AG04450 (cell line): ENCODE data around the gene HIVEP2. TPM values are rescaled to one million over a fixed set of nuclear protein-coding genes. Genes with fewer than 3 reads are reported as not detected.

Experiments used
- CTCF ChIA-PET: fragments of 300-600, 350-600 bp; formaldehyde crosslinking; extraction: SDS; loops from one replicate; lab custom pipeline; 2022; ENCODE audit warnings: antibody characterized with exemption, inconsistent platforms; lab: Charles Lee
- POLR2A ChIA-PET: fragments of 350-600 bp; formaldehyde crosslinking; extraction: SDS; loops from one replicate; lab custom pipeline; 2021; ENCODE audit warnings: antibody characterized with exemption, inconsistent platforms; lab: Yijun Ruan, JAX
- DNase-seq: peaks from one replicate; pipeline ENCODE4 v3.0.0-alpha.2; 2011; ENCODE audit warnings: low read depth, low spot score
- H3K27ac ChIP-seq: one replicate; pipeline ENCODE4 v1.5.1; 2012; ENCODE audit warnings: low read depth, low read length, control low read depth
- H3K27me3 ChIP-seq: one replicate; pipeline ENCODE4 v1.6.0; 2012; ENCODE audit warnings: low read length; ENCODE audit not compliant: control insufficient read depth, insufficient read depth
- H3K4me3 ChIP-seq: 2 replicates; pipeline ENCODE4 v1.5.1; 2011; ENCODE audit warnings: mild to moderate bottlenecking, low read depth, low read length, control low read depth
- H3K9me3 ChIP-seq: 2 replicates; pipeline ENCODE4 v1.5.1; 2012; ENCODE audit warnings: low read length; ENCODE audit not compliant: control insufficient read depth, insufficient read depth
- CTCF ChIP-seq: IDR thresholded peaks from 2 replicates; pipeline ENCODE4 v1.5.1; 2011; ENCODE audit warnings: low read depth, low read length, control low read depth, inconsistent platforms
- polyA plus RNA-seq: library from polyadenylated mRNA; depleted of rRNA; stranded (reverse); fragments of >200 nt; gene quantifications from 2 replicates; pipeline ENCODE4 v1.2.3, GENCODE V29; 2011

The HIVEP2 gene
- polyA plus RNA-seq, 1 experiment, result 4.9 TPM

- no peak overlapping the region for H3K27ac ChIP-seq
- no peak overlapping the region for H3K4me3 ChIP-seq
- ChIA-PET CTCF (no interaction called here), POLR2A (no interaction called here)
- TF ChIP-seq CTCF, result no peak
- no peak for DNase-seq
- H3K9me3 ChIP-seq, result no peaks in the 10 kb centered on the region
- H3K27me3 ChIP-seq, result no peaks in the 10 kb centered on the region
Observed at GRCh38 chr6:142960098-142960497, 15.1 kb upstream of the HIVEP2 start.

GRCh38 chr6:142958343-142958742 is 13.4 kb upstream of the HIVEP2 start:
- no peak for DNase-seq
- ChIA-PET CTCF (interaction anchor here (1.2 to 1.3 kb wide), 2 partner anchors 469 to 484 kb away, joined by 5 to 7 read pairs; no protein-coding TSS in a partner anchor), POLR2A (no interaction called here)
- TF ChIP-seq CTCF, result no peak
- H3K27me3 ChIP-seq, result no peaks in the 10 kb centered on the region
- H3K4me3 ChIP-seq, result no peak overlapping the region
- H3K9me3 ChIP-seq, result no peaks in the 10 kb centered on the region
- H3K27ac ChIP-seq, result no peak overlapping the region

- Histone ChIP-seq H3K4me3 (no peak overlapping the region), H3K9me3 (no peaks in the 10 kb centered on the region), H3K27ac (no peak overlapping the region), H3K27me3 (no peaks in the 10 kb centered on the region)
- CTCF ChIA-PET, result interaction anchor here (1.7 kb wide), 1 partner anchor 264 kb away, joined by 4 read pairs; no protein-coding TSS in a partner anchor
- no peak for DNase-seq
- POLR2A ChIA-PET, result no interaction called here
- TF ChIP-seq CTCF, result no peak
Observed at GRCh38 chr6:142956726-142957125, 11.8 kb upstream of the HIVEP2 start.

GRCh38 chr6:142954844-142955243 is 9.9 kb upstream of the HIVEP2 start:
- Histone ChIP-seq H3K27me3 (no peaks in the 10 kb centered on the region), H3K9me3 (no peaks in the 10 kb centered on the region), H3K4me3 (no peak overlapping the region), H3K27ac (no peak overlapping the region)
- ChIA-PET POLR2A (no interaction called here), CTCF (no interaction called here)
- no peak for DNase-seq
- TF ChIP-seq CTCF, result no peak

GRCh38 chr6:142953373-142954273 is 8.6 kb upstream of the HIVEP2 start:
- Histone ChIP-seq H3K9me3 (no peaks in the 10 kb centered on the region), H3K27ac (no peak overlapping the region), H3K4me3 (no peak overlapping the region), H3K27me3 (no peaks in the 10 kb centered on the region)
- ChIA-PET CTCF (no interaction called here), POLR2A (no interaction called here)
- TF ChIP-seq CTCF, result no peak
- no peak for DNase-seq
